H9 (cell line): ENCODE data around the gene IL1RAPL1. TPM values are rescaled to one million over a fixed set of nuclear protein-coding genes. Genes with fewer than 3 reads are reported as not detected.

Source experiments
- DNase-seq: peaks from one replicate; pipeline ENCODE4 v3.0.0-alpha.2; 2017
- H2AFZ ChIP-seq: one replicate; pipeline ENCODE4 v1.6.1; 2013; ENCODE audit warnings: mild to moderate bottlenecking, low read length, control low read depth, moderate library complexity
- H2AK5ac ChIP-seq: 2 replicates; pipeline ENCODE4 v1.6.1; 2013; ENCODE audit warnings: low read length, control low read depth, mixed read lengths; ENCODE audit not compliant: insufficient read length
- H2BK120ac ChIP-seq: one replicate; pipeline ENCODE4 v1.6.1; 2013; ENCODE audit warnings: low read depth, mild to moderate bottlenecking, low read length, control low read depth, inconsistent platforms; ENCODE audit not compliant: poor library complexity, severe bottlenecking
- H2BK12ac ChIP-seq: 2 replicates; pipeline ENCODE4 v1.6.1; 2013; ENCODE audit warnings: low read length, control low read depth, mixed read lengths, low read depth; ENCODE audit not compliant: insufficient read length
- H2BK15ac ChIP-seq: 2 replicates; pipeline ENCODE4 v1.6.1; 2013; ENCODE audit warnings: low read depth, low read length, control low read depth
- H2BK20ac ChIP-seq: one replicate; pipeline ENCODE4 v1.6.1; 2013; ENCODE audit warnings: low read depth, mild to moderate bottlenecking, low read length, control low read depth, inconsistent platforms; ENCODE audit not compliant: poor library complexity, severe bottlenecking
- H2BK5ac ChIP-seq: 2 replicates; pipeline ENCODE4 v1.6.1; 2013; ENCODE audit warnings: low read length, control low read depth, mixed read lengths; ENCODE audit not compliant: insufficient read length
- H3K14ac ChIP-seq: 2 replicates; pipeline ENCODE4 v1.6.1; 2013; ENCODE audit warnings: low read length, control low read depth; ENCODE audit not compliant: insufficient read depth
- H3K18ac ChIP-seq: 2 replicates; pipeline ENCODE4 v1.6.1; 2013; ENCODE audit warnings: low read depth, mild to moderate bottlenecking, mixed read lengths, low read length, control low read depth; ENCODE audit not compliant: insufficient read length
- H3K23ac ChIP-seq: 2 replicates; pipeline ENCODE4 v1.6.1; 2013; ENCODE audit warnings: low read length, control low read depth, mixed read lengths, low read depth; ENCODE audit not compliant: insufficient read length
- H3K23me2 ChIP-seq: 2 replicates; pipeline ENCODE4 v1.6.1; 2013; ENCODE audit warnings: low read depth, mild to moderate bottlenecking, mixed read lengths, low read length, control low read depth; ENCODE audit not compliant: insufficient read length, poor library complexity, severe bottlenecking
- H3K27ac ChIP-seq: 2 replicates; pipeline ENCODE4 v1.5.1; 2013; ENCODE audit warnings: low read length, control low read depth, mixed read lengths, low read depth; ENCODE audit not compliant: insufficient read length
- H3K27me3 ChIP-seq: 2 replicates; pipeline ENCODE4 v1.6.1; 2013; ENCODE audit warnings: low read length, control low read depth, inconsistent platforms; ENCODE audit not compliant: insufficient read depth
- H3K4ac ChIP-seq: 2 replicates; pipeline ENCODE4 v1.6.1; 2013; ENCODE audit warnings: low read depth, mild to moderate bottlenecking, control low read depth, inconsistent platforms, low read length, moderate library complexity
- H3K4me1 ChIP-seq: 2 replicates; pipeline ENCODE4 v1.6.1; 2013; ENCODE audit warnings: low read length, control low read depth, inconsistent platforms; ENCODE audit not compliant: insufficient read depth
- H3K4me2 ChIP-seq: 2 replicates; pipeline ENCODE4 v1.6.1; 2013; ENCODE audit warnings: low read length, control low read depth, mixed read lengths; ENCODE audit not compliant: insufficient read length, insufficient read depth
- H3K56ac ChIP-seq: 2 replicates; pipeline ENCODE4 v1.6.1; 2013; ENCODE audit warnings: low read depth, mild to moderate bottlenecking, mixed read lengths, low read length, control low read depth; ENCODE audit not compliant: insufficient read length
- H3K79me1 ChIP-seq: 2 replicates; pipeline ENCODE4 v1.6.1; 2013; ENCODE audit warnings: low read depth, mild to moderate bottlenecking, moderate library complexity, low read length, control low read depth, inconsistent platforms; ENCODE audit not compliant: insufficient read depth, poor library complexity, severe bottlenecking
- H3K79me2 ChIP-seq: 2 replicates; pipeline ENCODE4 v1.6.1; 2013; ENCODE audit warnings: low read length, control low read depth, inconsistent platforms; ENCODE audit not compliant: insufficient read depth
- H3K9ac ChIP-seq: 2 replicates; pipeline ENCODE4 v1.6.1; 2013; ENCODE audit warnings: low read length, control low read depth, mixed read lengths; ENCODE audit not compliant: insufficient read length; ENCODE audit errors: extremely low read depth
- H3K9me3 ChIP-seq: one replicate; pipeline ENCODE4 v1.6.1; 2013; ENCODE audit warnings: low read depth, low read length, inconsistent platforms; ENCODE audit not compliant: control insufficient read depth
- H3T11ph ChIP-seq: one replicate; pipeline ENCODE4 v1.6.1; 2013; ENCODE audit warnings: mild to moderate bottlenecking, low read length, control low read depth, inconsistent platforms
- H4K20me1 ChIP-seq: one replicate; pipeline ENCODE4 v1.6.1; 2013; ENCODE audit not compliant: control insufficient read depth, insufficient read length, insufficient read depth
- H4K5ac ChIP-seq: 2 replicates; pipeline ENCODE4 v1.6.1; 2013; ENCODE audit warnings: low read depth, mild to moderate bottlenecking, mixed read lengths, low read length, control low read depth; ENCODE audit not compliant: insufficient read length
- H4K8ac ChIP-seq: replicated peaks from 2 replicates; pipeline ENCODE4 v1.6.1; 2013; ENCODE audit warnings: low read length, control low read depth, mixed read lengths, low read depth; ENCODE audit not compliant: insufficient read length
- H4K91ac ChIP-seq: 2 replicates; pipeline ENCODE4 v1.6.1; 2013; ENCODE audit warnings: low read depth, mild to moderate bottlenecking, moderate library complexity, mixed read lengths, low read length, control low read depth; ENCODE audit not compliant: insufficient read length
- H3K27ac Mint-ChIP-seq, 3 experiments: 2 replicates in 2 of 3; 3 replicates in 1 of 3; pipeline ENCODE4 v1.8.0; 2020 to 2021; ENCODE audit warnings: mixed read lengths in 3 of 3, mild to moderate bottlenecking in 1 of 3, moderate library complexity in 1 of 3
- H3K27me3 Mint-ChIP-seq: 2 replicates; pipeline ENCODE4 v1.8.0; 2021; ENCODE audit warnings: low read depth, mild to moderate bottlenecking, moderate library complexity, mixed read lengths
- H3K36me3 Mint-ChIP-seq, 3 experiments: 2 replicates in 2 of 3; 3 replicates in 1 of 3; pipeline ENCODE4 v1.8.0; 2020 to 2021; ENCODE audit warnings: low read depth in 3 of 3, mixed read lengths in 3 of 3; ENCODE audit not compliant: insufficient read depth in 1 of 3
- H3K4me1 Mint-ChIP-seq, 2 experiments: 2 replicates each; pipeline ENCODE4 v1.8.0; 2020; ENCODE audit warnings: mixed read lengths in 2 of 2
- H3K4me3 Mint-ChIP-seq, 2 experiments: 2 replicates in 1 of 2; 3 replicates in 1 of 2; pipeline ENCODE4 v1.8.0; 2020 to 2021; ENCODE audit warnings: mild to moderate bottlenecking in 2 of 2, mixed read lengths in 2 of 2, moderate library complexity in 1 of 2
- H3K9me3 Mint-ChIP-seq, 2 experiments: 2 replicates in 1 of 2; 3 replicates in 1 of 2; pipeline ENCODE4 v1.8.0; 2020; ENCODE audit warnings: mild to moderate bottlenecking in 2 of 2, mixed read lengths in 2 of 2, moderate library complexity in 1 of 2
- CTCF ChIP-seq: fragments of 200-600 bp; sonication (generic); conservative IDR thresholded peaks from 3 replicates; pipeline ENCODE4 v1.8.0; 2021; ENCODE audit warnings: antibody characterized with exemption, mild to moderate bottlenecking
- WGBS: extraction: QIAGEN DNeasy Blood & Tissue Kit; methylation state at CpG from one replicate; pipeline ENCODE4 v1.1.7; 2013; ENCODE audit warnings: missing lambda C conversion rate, low lambda C conversion rate, mixed read lengths; ENCODE audit not compliant: insufficient read length; ENCODE audit errors: extremely low coverage; 5-methylcytosine and 5-hydroxymethylcytosine counted together
- total RNA-seq: library from RNA; stranded (reverse); gene quantifications from 2 replicates; pipeline ENCODE4 v1.2.1, GENCODE V29; 2021

IL1RAPL1 gene
- total RNA-seq, 1 experiment from 2014 or later: 0.31 TPM

GRCh38 chrX:28773807-28774206 lies 186.6 kb downstream of the IL1RAPL1 start:
- Histone ChIP-seq H2BK5ac (no peak overlapping the region), H3K18ac (no peak overlapping the region), H4K8ac (no peak overlapping the region), H3K4me1 (no peaks in the 10 kb centered on the region), H3K27ac (no peak overlapping the region), H3K9ac (no peak overlapping the region), H3K27me3 (no peaks in the 10 kb centered on the region), H3K56ac (no peak overlapping the region), H3K14ac (no peak overlapping the region), H2BK15ac (no peak overlapping the region), H2BK120ac (no peak overlapping the region), H3K79me1 (no peaks in the 10 kb centered on the region), H2BK20ac (no peak overlapping the region), H3K23ac (no peak overlapping the region), H3K9me3 (no peaks in the 10 kb centered on the region), H4K20me1 (no peaks in the 10 kb centered on the region), H4K5ac (no peak overlapping the region), H3K4me2 (no peak overlapping the region), H3K23me2 (no peaks in the 10 kb centered on the region), H2AFZ (no peak overlapping the region), H2BK12ac (no peak overlapping the region), H4K91ac (no peak overlapping the region), H3T11ph (no peak overlapping the region), H2AK5ac (no peak overlapping the region), H3K4ac (no peak overlapping the region), H3K79me2 (no peaks in the 10 kb centered on the region)
- Mint-ChIP-seq H3K27me3 (no peaks in the 10 kb centered on the region), H3K9me3 (peaks cover 0 to 16% of the 10 kb centered on the region in 2 experiments; a peak in 4 of 5 replicates), H3K4me3 (no peak overlapping the region), H3K36me3 (no peaks in the 10 kb centered on the region), H3K4me1 (no peaks in the 10 kb centered on the region), H3K27ac (no peak overlapping the region)
- DNase-seq: no peak
- WGBS: no CpG with 5 or more reads among the region's 5 CpGs
- no peak for TF ChIP-seq CTCF
